Left ventricle myocardium inferior (tissue), 1 donor: Measurements from ENCODE around the gene EHF. TPM values are rescaled to one million over a fixed set of nuclear protein-coding genes. Genes with fewer than 3 reads are reported as not detected.

Experiments used
- DNase-seq: peaks from one replicate; pipeline ENCODE4 v3.0.0-alpha.2; 2020
- H3K27ac ChIP-seq: fragments of 200-600 bp; replicated peaks from 2 replicates; pipeline ENCODE4 v1.8.0; 2021
- H3K27me3 ChIP-seq: fragments of 200-600 bp; 2 replicates; pipeline ENCODE4 v1.8.0; 2021; ENCODE audit warnings: low read depth
- H3K36me3 ChIP-seq: fragments of 200-600 bp; 2 replicates; pipeline ENCODE4 v1.8.0; 2021
- H3K4me1 ChIP-seq: fragments of 200-600 bp; 2 replicates; pipeline ENCODE4 v1.8.0; 2021
- H3K4me3 ChIP-seq: fragments of 200-600 bp; 2 replicates; pipeline ENCODE4 v1.8.0; 2021; ENCODE audit warnings: mild to moderate bottlenecking, moderate library complexity
- H3K9me3 ChIP-seq: fragments of 200-600 bp; replicated peaks from 2 replicates; pipeline ENCODE4 v1.8.0; 2021
- intact Hi-C: fragments of 100-400 bp; cut with micrococcal nuclease; formaldehyde crosslinking; loops from one replicate; pipeline ENCODE4 v1.11.0; 2022
- total RNA-seq: library from RNA; stranded (reverse); fragmentation: NEBNext Ultra II Directional; extraction: Animal tissue kit (Norgen Biotek cat#: 25700); gene quantifications from one replicate; pipeline ENCODE4 v1.2.1, GENCODE V29; 2021
- TF ChIP-seq, protein P1 (sequence below): fragments of 200-600 bp; IDR thresholded peaks from 2 replicates; pipeline ENCODE4 v1.8.0; 2021; ENCODE audit warnings: antibody characterized with exemption, mild to moderate bottlenecking, borderline replicate concordance
- donor health status: DM: no; HTN: yes; CAD: no; lungs with severe emphysema.

Gene EHF
- total RNA-seq, 1 donor from 2014 or later: 1.6 TPM

DNA sequence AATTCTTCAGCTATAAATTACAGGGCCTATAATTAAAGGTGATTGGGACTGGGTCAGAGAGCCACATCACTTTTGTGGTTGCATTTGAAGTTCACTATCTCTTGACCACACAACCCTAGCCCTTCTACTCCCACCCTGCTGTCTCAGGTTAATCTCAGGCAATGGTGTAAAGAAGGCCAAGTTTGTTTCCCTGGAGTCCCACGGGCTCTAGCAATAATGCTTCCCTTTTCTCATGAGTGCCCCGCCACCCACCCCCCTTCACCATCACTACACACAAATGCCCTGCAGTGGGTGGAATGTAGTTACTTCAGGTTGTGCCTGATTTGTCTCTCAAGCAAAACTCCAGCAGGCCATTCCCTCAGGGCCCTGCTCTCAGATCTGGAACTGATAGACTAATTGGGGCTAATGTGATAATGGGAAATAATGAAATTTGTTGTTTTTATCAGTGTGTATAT, 1.8 kb upstream of the EHF start:
- DNase-seq: no peak
- intact Hi-C loops: no loop called here
- peaks cover 36% of the 10 kb centered on the region for H3K4me1 ChIP-seq

DNA sequence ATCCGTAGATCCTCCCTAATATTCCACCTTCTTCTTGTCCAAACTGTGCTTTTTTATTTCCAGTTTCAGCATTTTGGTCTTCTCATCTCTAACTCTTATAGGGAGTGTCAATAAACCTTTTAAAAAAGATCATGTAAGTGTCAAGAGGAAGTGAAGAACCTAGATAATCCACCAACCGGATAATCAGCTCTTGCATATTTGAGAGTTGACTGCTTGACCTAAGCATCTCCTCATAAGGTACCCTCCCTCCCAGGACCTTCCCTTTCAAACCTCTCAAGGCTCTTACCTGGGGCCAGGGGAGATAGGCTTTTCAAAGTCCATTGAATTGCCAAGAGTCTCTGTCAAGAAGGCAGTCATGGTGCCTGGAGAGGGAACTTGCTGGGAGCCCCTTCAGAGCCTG, 691 bp upstream of the EHF start:
- intact Hi-C loops: no loop called here
- no peaks in the 10 kb centered on the region for H3K27me3 ChIP-seq
- TF ChIP-seq, protein P1, sequence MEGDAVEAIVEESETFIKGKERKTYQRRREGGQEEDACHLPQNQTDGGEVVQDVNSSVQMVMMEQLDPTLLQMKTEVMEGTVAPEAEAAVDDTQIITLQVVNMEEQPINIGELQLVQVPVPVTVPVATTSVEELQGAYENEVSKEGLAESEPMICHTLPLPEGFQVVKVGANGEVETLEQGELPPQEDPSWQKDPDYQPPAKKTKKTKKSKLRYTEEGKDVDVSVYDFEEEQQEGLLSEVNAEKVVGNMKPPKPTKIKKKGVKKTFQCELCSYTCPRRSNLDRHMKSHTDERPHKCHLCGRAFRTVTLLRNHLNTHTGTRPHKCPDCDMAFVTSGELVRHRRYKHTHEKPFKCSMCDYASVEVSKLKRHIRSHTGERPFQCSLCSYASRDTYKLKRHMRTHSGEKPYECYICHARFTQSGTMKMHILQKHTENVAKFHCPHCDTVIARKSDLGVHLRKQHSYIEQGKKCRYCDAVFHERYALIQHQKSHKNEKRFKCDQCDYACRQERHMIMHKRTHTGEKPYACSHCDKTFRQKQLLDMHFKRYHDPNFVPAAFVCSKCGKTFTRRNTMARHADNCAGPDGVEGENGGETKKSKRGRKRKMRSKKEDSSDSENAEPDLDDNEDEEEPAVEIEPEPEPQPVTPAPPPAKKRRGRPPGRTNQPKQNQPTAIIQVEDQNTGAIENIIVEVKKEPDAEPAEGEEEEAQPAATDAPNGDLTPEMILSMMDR: no peak
- H3K4me3 ChIP-seq: no peak overlapping the region
- H3K9me3 ChIP-seq: no peaks in the 10 kb centered on the region
- H3K27ac ChIP-seq: no peak overlapping the region
- H3K4me1 ChIP-seq: peaks cover 25% of the 10 kb centered on the region
- H3K36me3 ChIP-seq: no peaks in the 10 kb centered on the region
- DNase-seq: no peak

More for the DNA sequence above, 1.8 kb upstream of the EHF start:
- Histone ChIP-seq H3K27me3 (no peaks in the 10 kb centered on the region), H3K27ac (no peak overlapping the region), H3K4me3 (no peak overlapping the region), H3K36me3 (no peaks in the 10 kb centered on the region), H3K9me3 (no peaks in the 10 kb centered on the region)
- TF ChIP-seq, protein P1: no peak

DNA sequence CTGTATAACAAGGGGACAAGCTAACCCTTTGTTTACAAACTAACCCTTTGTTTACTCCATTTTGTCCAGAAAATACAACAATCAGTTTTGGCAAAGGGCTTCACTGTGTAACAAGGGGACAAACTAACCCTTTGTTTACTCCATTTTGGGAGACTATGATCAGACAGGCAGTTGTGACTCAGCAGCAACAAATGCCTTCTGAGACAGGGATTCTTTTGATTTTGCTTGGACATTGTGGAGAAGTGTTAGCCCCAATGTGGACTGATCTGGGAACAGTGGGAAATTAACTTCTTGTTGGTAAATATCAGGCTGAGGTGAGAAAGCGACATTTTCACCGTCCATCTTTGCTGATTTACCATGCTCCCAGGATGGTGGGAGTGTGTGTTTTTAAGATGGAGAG, 983 bp downstream of the EHF start:
- H3K27me3 ChIP-seq: no peaks in the 10 kb centered on the region
- H3K36me3 ChIP-seq: no peaks in the 10 kb centered on the region
- no peak for DNase-seq
- H3K9me3 ChIP-seq: no peaks in the 10 kb centered on the region
- peaks cover 13% of the 10 kb centered on the region for H3K4me1 ChIP-seq
- TF ChIP-seq, protein P1: no peak
- no peak overlapping the region for H3K27ac ChIP-seq
- intact Hi-C loops: no loop called here
- no peak overlapping the region for H3K4me3 ChIP-seq

DNA sequence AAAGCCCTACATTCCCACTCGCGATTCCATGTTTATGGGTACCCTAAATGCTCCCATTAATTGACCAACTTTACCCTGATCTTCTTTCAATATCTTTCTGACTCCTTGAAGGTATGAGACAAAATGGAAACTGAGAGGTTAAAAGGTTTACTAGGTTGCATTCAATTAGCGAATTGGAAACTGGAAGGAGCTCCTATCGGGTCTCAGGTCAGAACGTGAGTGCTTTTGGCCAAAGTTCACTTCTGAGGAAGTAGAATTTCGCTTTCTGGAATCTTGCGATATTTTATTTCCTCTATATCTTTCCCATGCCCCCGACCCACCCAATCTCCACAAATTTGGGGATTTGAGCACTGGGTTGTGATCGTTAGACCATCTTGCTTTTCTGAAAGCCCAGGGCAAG, 2.6 kb downstream of the EHF start:
- Histone ChIP-seq H3K36me3 (no peaks in the 10 kb centered on the region), H3K27ac (no peak overlapping the region), H3K4me3 (no peak overlapping the region), H3K27me3 (no peaks in the 10 kb centered on the region), H3K9me3 (no peaks in the 10 kb centered on the region), H3K4me1 (no peaks in the 10 kb centered on the region)
- intact Hi-C loops: no loop called here
- DNase-seq: no peak
- TF ChIP-seq, protein P1: no peak

DNA sequence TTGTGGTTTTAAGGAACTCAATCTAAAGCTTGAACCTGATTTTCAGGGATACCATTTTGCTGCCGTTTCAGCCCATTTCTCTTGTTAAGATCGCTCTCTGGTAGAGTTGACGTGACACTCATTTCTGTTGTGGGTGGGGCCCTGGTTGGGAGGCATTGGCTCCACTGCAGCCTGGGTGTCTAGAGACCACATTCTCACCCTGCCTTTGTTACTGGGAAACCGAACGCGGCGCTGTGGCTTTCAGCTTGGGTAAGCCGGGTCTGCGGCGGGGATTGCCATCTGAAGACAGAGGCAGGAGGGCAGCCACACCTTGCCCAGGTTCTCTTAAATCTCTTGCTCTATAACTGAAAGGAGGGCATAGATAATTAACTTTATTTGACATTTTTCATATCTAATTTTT, 3.2 kb downstream of the EHF start:
- Histone ChIP-seq H3K27ac (no peak overlapping the region), H3K27me3 (no peaks in the 10 kb centered on the region), H3K4me3 (no peak overlapping the region), H3K9me3 (no peaks in the 10 kb centered on the region), H3K36me3 (no peaks in the 10 kb centered on the region), H3K4me1 (no peaks in the 10 kb centered on the region)
- intact Hi-C loops: no loop called here
- no peak for DNase-seq
- TF ChIP-seq, protein P1: no peak

DNA sequence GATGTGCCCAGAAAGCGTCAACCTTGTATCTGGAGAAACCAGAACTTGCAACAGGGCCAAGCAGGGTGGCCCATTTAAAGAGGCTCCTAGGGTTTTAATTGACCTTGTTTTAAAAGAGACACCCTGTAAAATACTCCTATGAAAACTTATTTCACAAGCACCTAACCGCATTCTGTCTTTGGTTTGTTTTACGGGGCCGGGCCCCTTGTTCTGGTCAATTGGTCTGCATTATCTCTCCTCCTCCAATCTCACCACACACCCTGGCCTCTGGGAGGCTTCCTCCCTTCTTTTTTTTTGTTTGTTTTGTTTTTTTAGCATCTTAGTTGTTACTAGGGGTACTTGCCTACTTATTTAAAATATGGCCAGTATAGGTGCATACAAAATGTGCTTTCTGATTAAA, 4.7 kb downstream of the EHF start:
- no peaks in the 10 kb centered on the region for H3K27me3 ChIP-seq
- intact Hi-C loops: no loop called here
- no peaks in the 10 kb centered on the region for H3K36me3 ChIP-seq
- H3K4me1 ChIP-seq: no peaks in the 10 kb centered on the region
- no peak for DNase-seq
- no peak overlapping the region for H3K27ac ChIP-seq
- TF ChIP-seq, protein P1: no peak
- no peak overlapping the region for H3K4me3 ChIP-seq
- no peaks in the 10 kb centered on the region for H3K9me3 ChIP-seq
